HEK293 (cell line): ENCODE measurements around the gene CNPY1.

Source experiments
- CTCF ChIA-PET: fragments of 350-600 bp; formaldehyde crosslinking; extraction: SDS; loops from one replicate; lab custom pipeline; 2021; ENCODE audit warnings: antibody characterized with exemption; lab: Yijun Ruan, JAX
- POLR2A ChIA-PET: fragments of 300-600 bp; formaldehyde crosslinking; extraction: SDS; loops from one replicate; lab custom pipeline; 2020; ENCODE audit warnings: antibody characterized with exemption, inconsistent platforms; lab: Yijun Ruan, JAX
- H3K27ac ChIP-seq: fragments of 200-500 bp; sonication (Bioruptor generic); 2 replicates; pipeline ENCODE4 v1.5.1; 2014; ENCODE audit warnings: low read depth, low read length, control low read depth, inconsistent platforms; ENCODE audit errors: extremely low read depth
- H3K36me3 ChIP-seq, 2 experiments: fragments of 200-500 bp in 1 of 2; sonication (Bioruptor generic) in 1 of 2; 1 replicate in 1 of 2; 2 replicates in 1 of 2; pipeline ENCODE4 v1.5.1; 2014 to 2017; ENCODE audit warnings: inconsistent platforms in 2 of 2, low read length in 2 of 2; ENCODE audit not compliant: control insufficient read depth in 2 of 2, insufficient read depth in 1 of 2
- H3K4me1 ChIP-seq: fragments of 200-500 bp; sonication (Bioruptor generic); 2 replicates; pipeline ENCODE4 v1.5.1; 2014; ENCODE audit warnings: mild to moderate bottlenecking, low read length, inconsistent platforms; ENCODE audit not compliant: control insufficient read depth, insufficient read depth
- H3K4me3 ChIP-seq: 2 replicates; pipeline ENCODE4 v1.5.1; 2011; ENCODE audit warnings: low read depth, mild to moderate bottlenecking, control low read depth, low read length, moderate library complexity
- H3K9me3 ChIP-seq: fragments of 200-500 bp; sonication (Bioruptor generic); 2 replicates; pipeline ENCODE4 v1.5.1; 2014; ENCODE audit warnings: low read depth, low read length, inconsistent platforms; ENCODE audit not compliant: control insufficient read depth, insufficient read depth
- GLIS2 ChIP-seq: fragments of 450-650 bp; formaldehyde crosslinking; IDR thresholded peaks from 2 replicates; pipeline ENCODE4 v1.5.1; 2016; ENCODE audit warnings: missing biosample characterization, missing genetic modification characterization
- HOXD13 ChIP-seq: sonication (generic); formaldehyde crosslinking; IDR thresholded peaks from 2 replicates; pipeline ENCODE4 v1.8.0; 2022; ENCODE audit warnings: missing genetic modification reagents, borderline replicate concordance
- MYNN ChIP-seq: fragments of 450-650 bp; formaldehyde crosslinking; IDR thresholded peaks from 2 replicates; pipeline ENCODE4 v1.5.1; 2016; ENCODE audit warnings: missing biosample characterization, missing genetic modification characterization, borderline replicate concordance
- OSR2 ChIP-seq: fragments of 450-650 bp; formaldehyde crosslinking; IDR thresholded peaks from 2 replicates; pipeline ENCODE4 v1.5.1; 2016; ENCODE audit warnings: missing biosample characterization, missing genetic modification characterization
- TRIM28 ChIP-seq: IDR thresholded peaks from 2 replicates; pipeline ENCODE4 v1.6.1; 2011; ENCODE audit warnings: low read length, control low read depth, borderline replicate concordance
- ZBTB10 ChIP-seq: fragments of 450-650 bp; formaldehyde crosslinking; IDR thresholded peaks from 2 replicates; pipeline ENCODE4 v1.5.1; 2016; ENCODE audit warnings: missing biosample characterization, missing genetic modification characterization
- ZBTB17 ChIP-seq: fragments of 450-650 bp; formaldehyde crosslinking; IDR thresholded peaks from 2 replicates; pipeline ENCODE4 v1.5.1; 2016; ENCODE audit warnings: missing biosample characterization, missing genetic modification characterization
- ZBTB20 ChIP-seq: fragments of 450-650 bp; formaldehyde crosslinking; IDR thresholded peaks from 2 replicates; pipeline ENCODE4 v1.5.1; 2016; ENCODE audit warnings: missing biosample characterization, missing genetic modification characterization
- ZFP69B ChIP-seq: fragments of 450-650 bp; formaldehyde crosslinking; IDR thresholded peaks from 2 replicates; pipeline ENCODE4 v1.5.1; 2016; ENCODE audit warnings: missing biosample characterization, missing genetic modification characterization
- ZNF121 ChIP-seq: fragments of 450-650 bp; formaldehyde crosslinking; IDR thresholded peaks from 2 replicates; pipeline ENCODE4 v1.5.1; 2016; ENCODE audit warnings: missing biosample characterization, missing genetic modification characterization
- ZNF157 ChIP-seq: fragments of 450-650 bp; formaldehyde crosslinking; IDR thresholded peaks from 2 replicates; pipeline ENCODE4 v1.5.1; 2016; ENCODE audit warnings: missing biosample characterization, missing genetic modification characterization
- ZNF223 ChIP-seq: fragments of 450-650 bp; formaldehyde crosslinking; IDR thresholded peaks from 2 replicates; pipeline ENCODE4 v1.5.1; 2016; ENCODE audit warnings: missing biosample characterization, missing genetic modification characterization
- ZNF23 ChIP-seq: fragments of 450-650 bp; formaldehyde crosslinking; IDR thresholded peaks from 2 replicates; pipeline ENCODE4 v1.5.1; 2016; ENCODE audit warnings: missing biosample characterization, missing genetic modification characterization, borderline replicate concordance
- ZNF423 ChIP-seq: fragments of 450-650 bp; formaldehyde crosslinking; IDR thresholded peaks from 2 replicates; pipeline ENCODE4 v1.5.1; 2016; ENCODE audit warnings: missing biosample characterization, missing genetic modification characterization
- ZNF514 ChIP-seq: fragments of 450-650 bp; formaldehyde crosslinking; IDR thresholded peaks from 2 replicates; pipeline ENCODE4 v1.5.1; 2016; ENCODE audit warnings: missing biosample characterization, missing genetic modification characterization
- ZNF544 ChIP-seq: fragments of 450-650 bp; formaldehyde crosslinking; IDR thresholded peaks from 2 replicates; pipeline ENCODE4 v1.5.0; 2017; ENCODE audit warnings: missing biosample characterization, missing genetic modification characterization
- ZNF600 ChIP-seq: fragments of 450-650 bp; formaldehyde crosslinking; IDR thresholded peaks from 2 replicates; pipeline ENCODE4 v1.5.1; 2016; ENCODE audit warnings: missing biosample characterization, missing genetic modification characterization
- ZNF843 ChIP-seq: fragments of 450-650 bp; formaldehyde crosslinking; IDR thresholded peaks from 2 replicates; pipeline ENCODE4 v1.5.1; 2016; ENCODE audit warnings: missing biosample characterization, missing genetic modification characterization
- TF ChIP-seq, protein P1 (sequence below): fragments of 450-650 bp; formaldehyde crosslinking; conservative IDR thresholded peaks from 2 replicates; pipeline ENCODE4 v1.5.1; 2016; ENCODE audit warnings: low read depth, missing biosample characterization, missing genetic modification characterization
- TF ChIP-seq, protein P2 (sequence below): fragments of 450-650 bp; formaldehyde crosslinking; IDR thresholded peaks from 2 replicates; pipeline ENCODE4 v1.5.1; 2016; ENCODE audit warnings: missing biosample characterization, missing genetic modification characterization, borderline replicate concordance

CNPY1 gene

GRCh38 chr7:155590215-155591018, 44.1 kb upstream of the CNPY1 start:
- no peak overlapping the region for H3K27ac ChIP-seq
- no peaks in the 10 kb centered on the region for H3K9me3 ChIP-seq
- H3K4me3 ChIP-seq: no peak overlapping the region
- H3K4me1 ChIP-seq: no peaks in the 10 kb centered on the region
- H3K36me3 ChIP-seq: no peaks in the 10 kb centered on the region
- TF ChIP-seq ZNF514 (tag by site-specific recombination) (no peak), OSR2 (tag by site-specific recombination) (peak; percentile 96), ZNF157 (tag by site-specific recombination) (no peak), ZNF223 (tag by site-specific recombination) (no peak), ZBTB17 (tag by site-specific recombination) (0 out of 2 replicates have a peak, but pooled peaks have one; percentile 28), MYNN (tag by site-specific recombination) (peak; percentile 63; the same call in 1 of the 2 replicates), ZNF121 (tag by site-specific recombination) (no peak), ZNF23 (no peak), HOXD13 (CRISPR knock-in tag) (no peak), GLIS2 (tag by site-specific recombination) (no peak), TRIM28 (peak; percentile 53; the same call in 1 of the 2 replicates), ZNF423 (no peak)
- TF ChIP-seq, protein P1, sequence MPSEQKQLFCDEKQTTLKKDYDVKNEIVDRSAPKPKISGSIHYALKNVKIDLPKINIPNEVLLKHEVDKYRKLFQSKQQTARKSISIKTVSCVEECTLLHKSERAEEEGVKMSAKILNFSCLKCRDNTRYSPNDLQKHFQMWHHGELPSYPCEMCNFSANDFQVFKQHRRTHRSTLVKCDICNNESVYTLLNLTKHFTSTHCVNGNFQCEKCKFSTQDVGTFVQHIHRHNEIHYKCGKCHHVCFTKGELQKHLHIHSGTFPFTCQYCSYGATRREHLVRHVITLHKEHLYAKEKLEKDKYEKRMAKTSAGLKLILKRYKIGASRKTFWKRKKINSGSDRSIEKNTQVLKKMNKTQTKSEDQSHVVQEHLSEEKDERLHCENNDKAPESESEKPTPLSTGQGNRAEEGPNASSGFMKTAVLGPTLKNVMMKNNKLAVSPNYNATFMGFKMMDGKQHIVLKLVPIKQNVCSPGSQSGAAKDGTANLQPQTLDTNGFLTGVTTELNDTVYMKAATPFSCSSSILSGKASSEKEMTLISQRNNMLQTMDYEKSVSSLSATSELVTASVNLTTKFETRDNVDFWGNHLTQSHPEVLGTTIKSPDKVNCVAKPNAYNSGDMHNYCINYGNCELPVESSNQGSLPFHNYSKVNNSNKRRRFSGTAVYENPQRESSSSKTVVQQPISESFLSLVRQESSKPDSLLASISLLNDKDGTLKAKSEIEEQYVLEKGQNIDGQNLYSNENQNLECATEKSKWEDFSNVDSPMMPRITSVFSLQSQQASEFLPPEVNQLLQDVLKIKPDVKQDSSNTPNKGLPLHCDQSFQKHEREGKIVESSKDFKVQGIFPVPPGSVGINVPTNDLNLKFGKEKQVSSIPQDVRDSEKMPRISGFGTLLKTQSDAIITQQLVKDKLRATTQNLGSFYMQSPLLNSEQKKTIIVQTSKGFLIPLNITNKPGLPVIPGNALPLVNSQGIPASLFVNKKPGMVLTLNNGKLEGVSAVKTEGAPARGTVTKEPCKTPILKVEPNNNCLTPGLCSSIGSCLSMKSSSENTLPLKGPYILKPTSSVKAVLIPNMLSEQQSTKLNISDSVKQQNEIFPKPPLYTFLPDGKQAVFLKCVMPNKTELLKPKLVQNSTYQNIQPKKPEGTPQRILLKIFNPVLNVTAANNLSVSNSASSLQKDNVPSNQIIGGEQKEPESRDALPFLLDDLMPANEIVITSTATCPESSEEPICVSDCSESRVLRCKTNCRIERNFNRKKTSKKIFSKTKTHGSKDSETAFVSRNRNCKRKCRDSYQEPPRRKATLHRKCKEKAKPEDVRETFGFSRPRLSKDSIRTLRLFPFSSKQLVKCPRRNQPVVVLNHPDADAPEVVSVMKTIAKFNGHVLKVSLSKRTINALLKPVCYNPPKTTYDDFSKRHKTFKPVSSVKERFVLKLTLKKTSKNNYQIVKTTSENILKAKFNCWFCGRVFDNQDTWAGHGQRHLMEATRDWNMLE: no peak
- TF ChIP-seq, protein P2, sequence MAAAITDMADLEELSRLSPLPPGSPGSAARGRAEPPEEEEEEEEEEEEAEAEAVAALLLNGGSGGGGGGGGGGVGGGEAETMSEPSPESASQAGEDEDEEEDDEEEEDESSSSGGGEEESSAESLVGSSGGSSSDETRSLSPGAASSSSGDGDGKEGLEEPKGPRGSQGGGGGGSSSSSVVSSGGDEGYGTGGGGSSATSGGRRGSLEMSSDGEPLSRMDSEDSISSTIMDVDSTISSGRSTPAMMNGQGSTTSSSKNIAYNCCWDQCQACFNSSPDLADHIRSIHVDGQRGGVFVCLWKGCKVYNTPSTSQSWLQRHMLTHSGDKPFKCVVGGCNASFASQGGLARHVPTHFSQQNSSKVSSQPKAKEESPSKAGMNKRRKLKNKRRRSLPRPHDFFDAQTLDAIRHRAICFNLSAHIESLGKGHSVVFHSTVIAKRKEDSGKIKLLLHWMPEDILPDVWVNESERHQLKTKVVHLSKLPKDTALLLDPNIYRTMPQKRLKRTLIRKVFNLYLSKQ (tag by site-specific recombination): no peak
- ChIA-PET POLR2A (no interaction called here), CTCF (interaction anchor here (1.8 kb wide), 1 partner anchor 9 kb away, joined by 10 read pairs; no protein-coding TSS in a partner anchor)

- H3K4me1 ChIP-seq: no peaks in the 10 kb centered on the region
- CTCF ChIA-PET: interaction anchor here (0.7 to 1.8 kb wide), 2 partner anchors 10 to 177 kb away, joined by 3 to 10 read pairs; no protein-coding TSS in a partner anchor
- no peak overlapping the region for H3K27ac ChIP-seq
- no peaks in the 10 kb centered on the region for H3K36me3 ChIP-seq
- H3K9me3 ChIP-seq: no peaks in the 10 kb centered on the region
- H3K4me3 ChIP-seq: no peak overlapping the region
- POLR2A ChIA-PET: no interaction called here
- TF ChIP-seq ZNF423 (peak; percentile 86), ZNF544 (tag by site-specific recombination) (no peak), ZNF843 (tag by site-specific recombination) (peak; percentile 59), ZNF600 (tag by site-specific recombination) (peak; percentile 64), ZFP69B (tag by site-specific recombination) (0 out of 2 replicates have a peak, but pooled peaks have one; percentile 27), ZBTB20 (tag by site-specific recombination) (peak; percentile 88), ZBTB10 (tag by site-specific recombination) (no peak)
Measured at GRCh38 chr7:155589001-155589980, 42.9 kb upstream of the CNPY1 start.
